Lung (tissue), 12 donors: ENCODE data around the gene TPCN2. TPM values are rescaled to one million over a fixed set of nuclear protein-coding genes. Genes with fewer than 3 reads are reported as not detected.
A peak's percentile ranks its signal among the peaks of the same experiment; 100 is the strongest.

ENCODE experiments used
- ATAC-seq: fragments of 200-7000 bp; cut with Tn5 transposase; one replicate; pipeline ENCODE4 v1.9.1; 2020; ENCODE audit warnings: moderate number of reproducible peaks; ENCODE audit not compliant: insufficient read depth, low FRiP score
- DNase-seq, 3 donors: peaks; one replicate each; pipeline ENCODE4 v3.0.0-alpha.2; 2013 to 2017
- H3K27ac ChIP-seq, 2 donors: one replicate each; pipeline ENCODE4 v1.5.1; 2013; ENCODE audit warnings: mild to moderate bottlenecking in 2 of 2, moderate library complexity in 2 of 2, control low read depth in 1 of 2, inconsistent platforms in 1 of 2, low read depth in 1 of 2, low read length in 1 of 2
- H3K27me3 ChIP-seq, 3 donors: one replicate each; pipeline ENCODE4 v1.5.1; 2013; ENCODE audit warnings: low read length in 2 of 3; ENCODE audit not compliant: control insufficient read depth in 3 of 3, insufficient read depth in 3 of 3
- H3K36me3 ChIP-seq, 4 donors: one replicate each; pipeline ENCODE4 v1.5.1; 2013; ENCODE audit warnings: low read length in 4 of 4, mild to moderate bottlenecking in 1 of 4, moderate library complexity in 1 of 4; ENCODE audit not compliant: control insufficient read depth in 4 of 4, insufficient read depth in 4 of 4
- H3K4me1 ChIP-seq, 5 donors: one replicate each; pipeline ENCODE4 v1.5.1; 2013; ENCODE audit warnings: low read length in 5 of 5, mild to moderate bottlenecking in 2 of 5, moderate library complexity in 1 of 5; ENCODE audit not compliant: control insufficient read depth in 5 of 5, insufficient read depth in 5 of 5
- H3K4me3 ChIP-seq: one replicate; pipeline ENCODE4 v1.5.1; 2013; ENCODE audit warnings: mild to moderate bottlenecking, control low read depth, moderate library complexity
- H3K9ac ChIP-seq, 2 donors: one replicate each; pipeline ENCODE4 v1.5.1; 2013; ENCODE audit warnings: low read length in 2 of 2, control low read depth in 1 of 2; ENCODE audit not compliant: insufficient read depth in 1 of 2
- H3K9me3 ChIP-seq, 4 donors: one replicate each; pipeline ENCODE4 v1.5.1; 2013; ENCODE audit warnings: low read length in 3 of 4, mild to moderate bottlenecking in 1 of 4, moderate library complexity in 1 of 4; ENCODE audit not compliant: control insufficient read depth in 4 of 4, insufficient read depth in 3 of 4
- WGBS, 2 donors: extraction: QIAGEN DNeasy Blood & Tissue Kit; methylation state at CpG; one replicate each; pipeline ENCODE4 v1.1.7; 2013; 5-methylcytosine and 5-hydroxymethylcytosine counted together
- polyA plus RNA-seq, 2 donors: library from polyadenylated mRNA; stranded (reverse); fragments of 200-250 nt; gene quantifications; one replicate each; pipeline ENCODE4 v1.2.1, GENCODE V29; 2013
- total RNA-seq, 2 donors: library from RNA; depleted of rRNA in 1 of 2; stranded (reverse); fragments of >200 nt in 1 of 2; gene quantifications; one replicate each; pipeline ENCODE4 v1.2.1, GENCODE V29; 2014 to 2021
- TF ChIP-seq, protein P1 (sequence below): IDR thresholded peaks from 2 replicates; pipeline ENCODE4 v1.5.1; 2012; ENCODE audit warnings: mild to moderate bottlenecking; ENCODE audit errors: control extremely low read depth, extremely low read depth
- donor health status: control.
- donor health status: control.
- donor health status: Bipolar disorder and iron deficiency.
- donor health status: healthy.
- donor health status: DM: yes; HTN: yes; CAD: no.

The TPCN2 gene
- total and polyA plus RNA-seq, 4 donors: 10.0 to 25.0 (median 14.5) TPM

GRCh38 chr11:69122630-69123431, 74.1 kb downstream of the TPCN2 start:
- H3K27ac ChIP-seq: peak overlapping the region; percentile 34 to 81
- WGBS, 2 donors: 16 to 29% methylated on average over 27 of the region's 27 CpGs
- no peaks in the 10 kb centered on the region for H3K27me3 ChIP-seq
- H3K9ac ChIP-seq: no peak overlapping the region
- ATAC-seq (peak; percentile 87), DNase-seq (peak; percentile 57 to 75 (median 72))
- TF ChIP-seq, protein P1, sequence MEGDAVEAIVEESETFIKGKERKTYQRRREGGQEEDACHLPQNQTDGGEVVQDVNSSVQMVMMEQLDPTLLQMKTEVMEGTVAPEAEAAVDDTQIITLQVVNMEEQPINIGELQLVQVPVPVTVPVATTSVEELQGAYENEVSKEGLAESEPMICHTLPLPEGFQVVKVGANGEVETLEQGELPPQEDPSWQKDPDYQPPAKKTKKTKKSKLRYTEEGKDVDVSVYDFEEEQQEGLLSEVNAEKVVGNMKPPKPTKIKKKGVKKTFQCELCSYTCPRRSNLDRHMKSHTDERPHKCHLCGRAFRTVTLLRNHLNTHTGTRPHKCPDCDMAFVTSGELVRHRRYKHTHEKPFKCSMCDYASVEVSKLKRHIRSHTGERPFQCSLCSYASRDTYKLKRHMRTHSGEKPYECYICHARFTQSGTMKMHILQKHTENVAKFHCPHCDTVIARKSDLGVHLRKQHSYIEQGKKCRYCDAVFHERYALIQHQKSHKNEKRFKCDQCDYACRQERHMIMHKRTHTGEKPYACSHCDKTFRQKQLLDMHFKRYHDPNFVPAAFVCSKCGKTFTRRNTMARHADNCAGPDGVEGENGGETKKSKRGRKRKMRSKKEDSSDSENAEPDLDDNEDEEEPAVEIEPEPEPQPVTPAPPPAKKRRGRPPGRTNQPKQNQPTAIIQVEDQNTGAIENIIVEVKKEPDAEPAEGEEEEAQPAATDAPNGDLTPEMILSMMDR: no peak
- peaks cover 0 to 6% (median 1%) of the 10 kb centered on the region in 4 donors for H3K9me3 ChIP-seq
- no peaks in the 10 kb centered on the region for H3K36me3 ChIP-seq
- H3K4me3 ChIP-seq: no peak overlapping the region
- H3K4me1 ChIP-seq: peaks cover 0 to 31% (median 20%) of the 10 kb centered on the region in 5 donors

DNA sequence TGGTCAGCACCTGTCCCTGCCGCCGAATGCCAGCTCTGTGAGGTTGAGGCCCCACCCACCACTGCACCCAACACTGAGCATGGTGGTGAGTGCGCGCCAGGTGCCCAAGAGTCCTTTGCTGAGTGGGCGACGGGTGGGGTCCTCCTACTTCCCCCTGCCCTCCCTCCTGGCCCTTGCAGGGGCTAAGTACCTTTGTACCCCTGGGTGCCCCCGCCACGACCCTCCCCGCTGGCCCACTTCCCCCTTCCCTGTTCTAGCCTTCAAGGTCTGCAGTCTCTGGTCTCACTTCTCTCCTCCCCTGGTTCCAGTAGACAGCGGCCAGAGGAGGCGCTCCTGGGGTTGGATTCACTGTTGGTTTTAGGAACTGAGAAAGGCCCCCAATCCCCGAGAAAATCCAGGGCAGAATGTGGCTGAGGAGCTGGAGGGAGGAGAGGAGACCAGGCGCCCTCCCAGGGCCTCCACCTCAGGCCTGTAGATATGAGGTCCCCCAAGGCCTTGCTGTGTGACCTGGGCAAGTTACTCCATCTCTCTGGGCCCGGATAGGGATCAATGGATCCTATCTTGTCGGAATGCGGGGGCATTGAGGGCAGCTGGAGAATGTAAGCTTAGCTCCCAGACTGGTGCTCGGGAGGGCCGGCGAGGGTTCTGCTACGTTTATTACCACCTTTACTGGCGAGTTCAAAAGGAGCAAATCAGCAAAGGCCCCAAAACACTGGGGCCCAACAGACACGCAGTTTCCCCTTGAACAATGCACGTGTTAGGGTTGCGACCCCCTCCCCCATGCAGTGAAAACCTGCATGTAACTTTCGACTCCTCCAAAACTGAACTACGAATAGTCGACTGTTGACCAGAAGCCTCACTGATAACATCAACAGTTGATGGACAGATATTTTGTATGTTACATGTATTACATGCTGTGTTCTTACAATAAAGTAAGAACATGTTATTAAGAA, 75.1 kb downstream of the TPCN2 start:
- no peaks in the 10 kb centered on the region for H3K36me3 ChIP-seq
- H3K9me3 ChIP-seq: peaks cover 0 to 6% (median 1%) of the 10 kb centered on the region in 4 donors
- no peak for DNase-seq
- H3K27ac ChIP-seq: peak overlapping the region; percentile 34 to 81
- no peaks in the 10 kb centered on the region for H3K27me3 ChIP-seq
- no peak overlapping the region for H3K4me3 ChIP-seq
- ATAC-seq: no peak
- TF ChIP-seq, protein P1: no peak
- peaks cover 0 to 31% (median 20%) of the 10 kb centered on the region in 5 donors for H3K4me1 ChIP-seq
- H3K9ac ChIP-seq: no peak overlapping the region
- WGBS, 2 donors: 73 to 77% methylated on average over 27 of the region's 27 CpGs

GRCh38 chr11:69125861-69126260, 77.1 kb downstream of the TPCN2 start:
- Histone ChIP-seq H3K27me3 (no peaks in the 10 kb centered on the region), H3K4me1 (peaks cover 0 to 32% (median 20%) of the 10 kb centered on the region in 5 donors), H3K27ac (no peak overlapping the region), H3K36me3 (no peaks in the 10 kb centered on the region), H3K9ac (no peak overlapping the region), H3K4me3 (no peak overlapping the region), H3K9me3 (no peaks in the 10 kb centered on the region)
- ATAC-seq: no peak
- WGBS, 2 donors: 83 to 92% methylated on average over 3 of the region's 3 CpGs
- TF ChIP-seq, protein P1: no peak
- DNase-seq: no peak
